Peyer's patch (tissue), 4 donors: ENCODE measurements around the gene THOC1. TPM values are rescaled to one million over a fixed set of nuclear protein-coding genes. Genes with fewer than 3 reads are reported as not detected.

Experiments used
- total RNA-seq, 4 donors: library from RNA; depleted of rRNA; stranded (reverse); fragments of >200 nt; gene quantifications; one replicate each; pipeline ENCODE4 v1.1.0, GENCODE V29; 2016

Gene THOC1
- total RNA-seq, 4 donors from 2014 or later: 43.3 to 125 (median 49.3) TPM

Other genes with a start within 250 kb of the THOC1 start
- not detected for gene TUBB8B, start 218.4 kb downstream of the THOC1 start, total RNA-seq
- 10 to 100 TPM; 17.1 to 66.0 (median 20.3) TPM for gene USP14, start 109.5 kb downstream of the THOC1 start, total RNA-seq
- 1 to 10 TPM in 3 of 4 donors, under 1 TPM in 1; 0.88 to 7.6 (median 3.8) TPM for gene COLEC12, start 232.7 kb upstream of the THOC1 start, total RNA-seq